K562 (cell line): ENCODE results near the gene CDYL. TPM values are rescaled to one million over a fixed set of nuclear protein-coding genes. Genes with fewer than 3 reads are reported as not detected.
A peak's percentile ranks its signal among the peaks of the same experiment; 100 is the strongest.

Experiments used
- ATAC-seq: fragments of 200-7000 bp; cut with Tn5 transposase; 3 replicates; pipeline ENCODE4 v1.9.1; 2020; ENCODE audit warnings: moderate library complexity
- BruUV-seq: library from RNA; stranded (reverse); fragments of 400-500 nt; replicated peaks from 2 replicates; lab custom pipeline; 2021; lab: Mats Ljungman, UMichigan
- CTCF ChIA-PET: fragments of 300-600 bp; formaldehyde crosslinking; extraction: SDS; loops from one replicate; lab custom pipeline; 2021; ENCODE audit warnings: low intra/inter-chr PET ratio; lab: Yijun Ruan, JAX
- POLR2A ChIA-PET: fragments of 300-600, 350-650 bp; sonication (Branson Sonifier 250); formaldehyde crosslinking; extraction: SDS; loops from one replicate; lab custom pipeline; 2021; ENCODE audit warnings: antibody characterized with exemption, inconsistent platforms; lab: Yijun Ruan, JAX
- DNase-seq, 4 experiments: peaks; one replicate each; pipeline versions ENCODE4 v3.0.0 to v3.0.0-alpha.2; 2011 to 2018; ENCODE audit warnings: low spot score in 3 of 4, mixed read lengths in 3 of 4; ENCODE audit errors: extremely low read depth in 1 of 4
- FAIRE-seq: peaks from 2 replicates; lab custom pipeline; 2011; peaks lifted over from hg19 to GRCh38; lab: Jason Lieb, UNC
- H2AFZ ChIP-seq: 2 replicates; pipeline ENCODE4 v1.6.0; 2011; ENCODE audit warnings: low read depth, low read length, control low read depth, inconsistent platforms
- H3K27ac ChIP-seq: fragments of 200-600 bp; 3 replicates; pipeline ENCODE4 v1.8.0; 2011; ENCODE audit warnings: low read depth, mild to moderate bottlenecking, control low read depth, inconsistent platforms, low read length, moderate library complexity, mixed read lengths; ENCODE audit errors: extremely low read depth
- H3K27me3 ChIP-seq, 2 experiments: fragments of 300-600 bp in 1 of 2; 2 replicates in 1 of 2; 3 replicates in 1 of 2; pipeline versions ENCODE4 v1.6.0 to v1.8.0; 2011; ENCODE audit warnings: inconsistent platforms in 2 of 2, low read length in 2 of 2, mild to moderate bottlenecking in 1 of 2, mixed read lengths in 1 of 2, moderate library complexity in 1 of 2; ENCODE audit not compliant: control insufficient read depth in 2 of 2, insufficient read depth in 2 of 2
- H3K36me3 ChIP-seq: fragments of 300-600 bp; 3 replicates; pipeline ENCODE4 v1.8.0; 2011; ENCODE audit warnings: mild to moderate bottlenecking, low read length, inconsistent platforms; ENCODE audit not compliant: control insufficient read depth, insufficient read depth
- H3K4me1 ChIP-seq, 2 experiments: fragments of 200-600 bp in 1 of 2; replicated peaks in 1 of 2; 2 replicates in 1 of 2; 3 replicates in 1 of 2; pipeline versions ENCODE4 v1.5.1 to v1.8.0; 2011; ENCODE audit warnings: inconsistent platforms in 2 of 2, low read length in 2 of 2, mild to moderate bottlenecking in 1 of 2, mixed read lengths in 1 of 2, moderate library complexity in 1 of 2; ENCODE audit not compliant: control insufficient read depth in 2 of 2, insufficient read depth in 2 of 2
- H3K4me2 ChIP-seq: 2 replicates; pipeline ENCODE4 v1.6.1; 2011; ENCODE audit warnings: low read length, control low read depth, inconsistent platforms, mixed read lengths; ENCODE audit not compliant: insufficient read depth
- H3K4me3 ChIP-seq: fragments of 200-600 bp; sonication (generic), shearing (Covaris generic); 2 replicates; pipeline ENCODE4 v1.5.1; 2016; ENCODE audit warnings: control low read depth, inconsistent platforms
- H3K79me2 ChIP-seq: fragments of 200-600 bp; 3 replicates; pipeline ENCODE4 v1.8.0; 2011; ENCODE audit warnings: low read length, inconsistent platforms; ENCODE audit not compliant: control insufficient read depth, insufficient read depth
- H3K9ac ChIP-seq, 2 experiments: 2 replicates each; pipeline versions ENCODE4 v1.6.0 to v1.6.1; 2011; ENCODE audit warnings: low read depth in 2 of 2, low read length in 2 of 2, control low read depth in 1 of 2, inconsistent platforms in 1 of 2, mild to moderate bottlenecking in 1 of 2, mixed read lengths in 1 of 2; ENCODE audit not compliant: insufficient read depth in 1 of 2
- H3K9me1 ChIP-seq: one replicate; pipeline ENCODE4 v1.6.0; 2011; ENCODE audit warnings: inconsistent platforms, mild to moderate bottlenecking, low read length, moderate library complexity; ENCODE audit not compliant: control insufficient read depth, insufficient read depth
- H3K9me3 ChIP-seq: replicated peaks from 2 replicates; pipeline ENCODE4 v1.5.1; 2011; ENCODE audit warnings: low read depth, low read length, inconsistent platforms; ENCODE audit not compliant: control insufficient read depth, insufficient read depth
- H4K20me1 ChIP-seq: replicated peaks from 2 replicates; pipeline ENCODE4 v1.6.1; 2011; ENCODE audit warnings: low read length, inconsistent platforms, mixed read lengths; ENCODE audit not compliant: control insufficient read depth, insufficient read depth
- CBX1 ChIP-seq: sonication (generic); IDR thresholded peaks from 2 replicates; pipeline ENCODE4 v1.6.1; 2016; ENCODE audit warnings: antibody characterized with exemption, low read depth, mild to moderate bottlenecking
- ERF ChIP-seq: fragments of 450-650 bp; formaldehyde crosslinking; IDR thresholded peaks from 2 replicates; pipeline ENCODE4 v1.4.0; 2020; ENCODE audit warnings: mild to moderate bottlenecking, mixed read lengths
- FIP1L1 ChIP-seq: fragments of 200-400 bp; formaldehyde crosslinking; IDR thresholded peaks from 2 replicates; pipeline ENCODE4 v1.6.1; 2018; ENCODE audit warnings: mild to moderate bottlenecking, low read depth, low read length; ENCODE audit not compliant: poor library complexity, severe bottlenecking
- FOXM1 ChIP-seq, 2 experiments: fragments of 450-650 bp in 1 of 2; sonication (generic) in 1 of 2; formaldehyde crosslinking in 1 of 2; IDR thresholded peaks; 2 replicates each; pipeline versions ENCODE4 v1.6.1 to v1.9.0; 2017 to 2022; ENCODE audit warnings: low read depth in 2 of 2, mild to moderate bottlenecking in 2 of 2, missing genetic modification reagents in 1 of 2, moderate library complexity in 1 of 2
- NFIC ChIP-seq: fragments of 450-650 bp; IDR thresholded peaks from 2 replicates; pipeline ENCODE4 v1.6.1; 2017; ENCODE audit warnings: mild to moderate bottlenecking, inconsistent platforms
- SP2 ChIP-seq: IDR thresholded peaks from 2 replicates; pipeline ENCODE4 v1.6.1; 2011; ENCODE audit warnings: mild to moderate bottlenecking, low read depth, low read length, moderate library complexity; ENCODE audit not compliant: poor library complexity, severe bottlenecking; ENCODE audit errors: extremely low read depth
- TEAD4 ChIP-seq, 2 experiments: sonication (generic) in 1 of 2; formaldehyde crosslinking in 1 of 2; IDR thresholded peaks; 2 replicates each; pipeline versions ENCODE4 v1.6.1 to v1.8.0; 2012 to 2022; ENCODE audit warnings: borderline replicate concordance in 1 of 2, inconsistent platforms in 1 of 2, low read length in 1 of 2, mild to moderate bottlenecking in 1 of 2, missing genetic modification reagents in 1 of 2
- WGBS: fragments of 100-300 bp; shearing (Covaris generic); methylation state at CpG from one replicate; pipeline ENCODE4 v1.1.6; 2016; ENCODE audit warnings: low coverage, mixed read lengths; ENCODE audit not compliant: insufficient coverage; ENCODE audit errors: missing lambda C conversion rate; 5-methylcytosine and 5-hydroxymethylcytosine counted together
- in situ Hi-C: fragments of 300-500 bp; cut with MboI; formaldehyde crosslinking; loops from 4 replicates; pipeline ENCODE4 v1.15.0; 2018; ENCODE audit warnings: inconsistent platforms, mixed read lengths
- intact Hi-C: fragments of 100-400 bp; cut with micrococcal nuclease; formaldehyde crosslinking; loops from 2 replicates; pipeline ENCODE4 v1.14.2; 2022
- polyA plus RNA-seq, 8 experiments: library from polyadenylated mRNA; depleted of rRNA in 4 of 8; stranded (reverse) in 5 of 8; unstranded in 3 of 8; fragments of >200 nt; fragmentation: Nextera tagmentation in 2 of 8; fragmentation: Illumina TruSeq in 1 of 8; extraction: Ambion mirVana in 2 of 8; extraction: Trizol in 1 of 8; gene quantifications; 2 replicates each; pipeline versions ENCODE4 v1.2.1 to v1.2.3, GENCODE V29; 2011 to 2014; ENCODE audit warnings: inconsistent platforms in 1 of 8, missing spikeins in 1 of 8
- total RNA-seq, 7 experiments: library from RNA; depleted of rRNA in 6 of 7; stranded (reverse); fragments of >200 nt in 6 of 7; fragmentation: Illumina TruSeq in 2 of 7; extraction: Trizol in 2 of 7; gene quantifications; 2 replicates each; pipeline versions ENCODE4 v1.2.1 to v1.2.3, GENCODE V29; 2011 to 2021; ENCODE audit warnings: low replicate concordance in 1 of 7
- TF ChIP-seq, protein P1 (sequence below): fragments of 450-650 bp; IDR thresholded peaks from 2 replicates; pipeline ENCODE4 v1.6.1; 2016; ENCODE audit warnings: mild to moderate bottlenecking
- TF ChIP-seq, protein P2 (sequence below), 2 experiments: fragments of 450-650 bp in 1 of 2; IDR thresholded peaks; 2 replicates each; pipeline ENCODE4 v1.6.1; 2011 to 2017; ENCODE audit warnings: low read depth in 2 of 2, antibody characterized with exemption in 1 of 2, borderline replicate concordance in 1 of 2, low read length in 1 of 2, mild to moderate bottlenecking in 1 of 2, mixed read lengths in 1 of 2; ENCODE audit not compliant: control insufficient read depth in 1 of 2
- TF ChIP-seq, protein P3 (sequence below): IDR thresholded peaks from 2 replicates; pipeline ENCODE4 v1.6.1; 2011; ENCODE audit warnings: borderline replicate concordance, low read depth, mild to moderate bottlenecking, moderate library complexity, low read length; ENCODE audit not compliant: insufficient read depth, poor library complexity, severe bottlenecking

The CDYL gene
- total and polyA plus RNA-seq, 9 of the 15 experiments (the other 6 are each of a cell fraction or from before 2014, with no cell fraction given) = 8.1 to 45.8 (median 40.8) TPM

DNA sequence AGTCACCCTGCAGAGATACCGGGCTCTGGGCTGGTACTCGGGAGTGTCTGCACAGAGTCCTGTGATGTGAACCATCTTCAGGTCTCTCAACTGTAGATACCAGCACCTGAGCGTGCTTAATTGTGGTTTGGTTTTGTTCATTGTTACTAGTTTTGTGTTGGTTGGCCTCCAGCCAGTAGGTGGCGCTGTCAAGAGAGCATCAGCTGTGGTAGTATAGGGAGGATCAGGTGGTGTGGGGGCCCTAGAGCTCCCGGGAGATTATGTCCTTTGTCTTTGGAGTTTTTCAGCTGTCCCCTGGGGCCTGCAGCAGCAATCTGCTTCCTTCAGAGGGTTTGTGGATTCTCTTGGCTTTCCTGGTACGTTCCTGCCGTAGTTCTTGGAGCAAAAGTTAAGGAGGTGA, 67.9 kb downstream of the CDYL start:
- H3K27me3 ChIP-seq = no peaks in the 10 kb centered on the region
- DNase-seq (no peak), FAIRE-seq (no peak), ATAC-seq (no peak)
- no peaks in the 10 kb centered on the region for H3K9me1 ChIP-seq
- H3K79me2 ChIP-seq = peaks cover 97% of the 10 kb centered on the region
- no peak overlapping the region for H3K4me2 ChIP-seq
- ChIA-PET POLR2A (interaction anchor here (1.2 kb wide), 1 partner anchor 33 kb away, joined by 3 read pairs; no protein-coding TSS in a partner anchor), CTCF (no interaction called here)
- peaks cover 8% of the 10 kb centered on the region; the same call in 1 of the 2 replicates for H4K20me1 ChIP-seq
- 86% methylated on average over 7 of the region's 7 CpGs for WGBS
- in situ Hi-C loops (no loop called here), intact Hi-C loops (no loop called here)
- H3K9ac ChIP-seq = no peak overlapping the region
- no peak overlapping the region for H2AFZ ChIP-seq
- peaks cover 2% of the 10 kb centered on the region; the same call in 1 of the 2 replicates for H3K9me3 ChIP-seq
- H3K4me1 ChIP-seq = peaks cover 0 to 11% of the 10 kb centered on the region in 2 experiments; a peak in 3 of 5 replicates
- H3K36me3 ChIP-seq = no peaks in the 10 kb centered on the region
- no peak overlapping the region for H3K4me3 ChIP-seq
- no peak overlapping the region for H3K27ac ChIP-seq
- BruUV-seq = no TSS peak
- TF ChIP-seq SP2 = peak; percentile 46
- TF ChIP-seq FOXM1 (IDR thresholded peaks at IDR 0.05; ENCODE audit: low read depth) = peak; percentile 50; the same call in 1 of the 2 replicates
- no peak for TF ChIP-seq FOXM1 (CRISPR knock-in tag; IDR thresholded peaks at IDR 0.05; ENCODE audit: low read depth)
- TF ChIP-seq, protein P1, sequence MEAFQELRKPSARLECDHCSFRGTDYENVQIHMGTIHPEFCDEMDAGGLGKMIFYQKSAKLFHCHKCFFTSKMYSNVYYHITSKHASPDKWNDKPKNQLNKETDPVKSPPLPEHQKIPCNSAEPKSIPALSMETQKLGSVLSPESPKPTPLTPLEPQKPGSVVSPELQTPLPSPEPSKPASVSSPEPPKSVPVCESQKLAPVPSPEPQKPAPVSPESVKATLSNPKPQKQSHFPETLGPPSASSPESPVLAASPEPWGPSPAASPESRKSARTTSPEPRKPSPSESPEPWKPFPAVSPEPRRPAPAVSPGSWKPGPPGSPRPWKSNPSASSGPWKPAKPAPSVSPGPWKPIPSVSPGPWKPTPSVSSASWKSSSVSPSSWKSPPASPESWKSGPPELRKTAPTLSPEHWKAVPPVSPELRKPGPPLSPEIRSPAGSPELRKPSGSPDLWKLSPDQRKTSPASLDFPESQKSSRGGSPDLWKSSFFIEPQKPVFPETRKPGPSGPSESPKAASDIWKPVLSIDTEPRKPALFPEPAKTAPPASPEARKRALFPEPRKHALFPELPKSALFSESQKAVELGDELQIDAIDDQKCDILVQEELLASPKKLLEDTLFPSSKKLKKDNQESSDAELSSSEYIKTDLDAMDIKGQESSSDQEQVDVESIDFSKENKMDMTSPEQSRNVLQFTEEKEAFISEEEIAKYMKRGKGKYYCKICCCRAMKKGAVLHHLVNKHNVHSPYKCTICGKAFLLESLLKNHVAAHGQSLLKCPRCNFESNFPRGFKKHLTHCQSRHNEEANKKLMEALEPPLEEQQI = peak; percentile 98
- peak; percentile 79 for TF ChIP-seq CBX1
- TF ChIP-seq, protein P2, sequence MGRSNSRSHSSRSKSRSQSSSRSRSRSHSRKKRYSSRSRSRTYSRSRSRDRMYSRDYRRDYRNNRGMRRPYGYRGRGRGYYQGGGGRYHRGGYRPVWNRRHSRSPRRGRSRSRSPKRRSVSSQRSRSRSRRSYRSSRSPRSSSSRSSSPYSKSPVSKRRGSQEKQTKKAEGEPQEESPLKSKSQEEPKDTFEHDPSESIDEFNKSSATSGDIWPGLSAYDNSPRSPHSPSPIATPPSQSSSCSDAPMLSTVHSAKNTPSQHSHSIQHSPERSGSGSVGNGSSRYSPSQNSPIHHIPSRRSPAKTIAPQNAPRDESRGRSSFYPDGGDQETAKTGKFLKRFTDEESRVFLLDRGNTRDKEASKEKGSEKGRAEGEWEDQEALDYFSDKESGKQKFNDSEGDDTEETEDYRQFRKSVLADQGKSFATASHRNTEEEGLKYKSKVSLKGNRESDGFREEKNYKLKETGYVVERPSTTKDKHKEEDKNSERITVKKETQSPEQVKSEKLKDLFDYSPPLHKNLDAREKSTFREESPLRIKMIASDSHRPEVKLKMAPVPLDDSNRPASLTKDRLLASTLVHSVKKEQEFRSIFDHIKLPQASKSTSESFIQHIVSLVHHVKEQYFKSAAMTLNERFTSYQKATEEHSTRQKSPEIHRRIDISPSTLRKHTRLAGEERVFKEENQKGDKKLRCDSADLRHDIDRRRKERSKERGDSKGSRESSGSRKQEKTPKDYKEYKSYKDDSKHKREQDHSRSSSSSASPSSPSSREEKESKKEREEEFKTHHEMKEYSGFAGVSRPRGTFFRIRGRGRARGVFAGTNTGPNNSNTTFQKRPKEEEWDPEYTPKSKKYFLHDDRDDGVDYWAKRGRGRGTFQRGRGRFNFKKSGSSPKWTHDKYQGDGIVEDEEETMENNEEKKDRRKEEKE (IDR thresholded peaks at IDR 0.05; ENCODE audit: borderline replicate concordance in 1 of 2, control insufficient read depth in 1 of 2, low read depth in 2 of 2, low read length in 1 of 2) = 0 out of 4 replicates have a peak, but pooled peaks of 1 of the 2 experiments have one; percentile 65
- TF ChIP-seq TEAD4 (IDR thresholded peaks at IDR 0.05; ENCODE audit: low read length) = no peak
- 0 out of 2 replicates have a peak, but pooled peaks have one; percentile 21 for TF ChIP-seq TEAD4 (CRISPR knock-in tag; IDR thresholded peaks at IDR 0.05; ENCODE audit: borderline replicate concordance)
- no peak for TF ChIP-seq FIP1L1
- TF ChIP-seq NFIC = peak; percentile 25; the same call in 1 of the 2 replicates
- TF ChIP-seq, protein P3, sequence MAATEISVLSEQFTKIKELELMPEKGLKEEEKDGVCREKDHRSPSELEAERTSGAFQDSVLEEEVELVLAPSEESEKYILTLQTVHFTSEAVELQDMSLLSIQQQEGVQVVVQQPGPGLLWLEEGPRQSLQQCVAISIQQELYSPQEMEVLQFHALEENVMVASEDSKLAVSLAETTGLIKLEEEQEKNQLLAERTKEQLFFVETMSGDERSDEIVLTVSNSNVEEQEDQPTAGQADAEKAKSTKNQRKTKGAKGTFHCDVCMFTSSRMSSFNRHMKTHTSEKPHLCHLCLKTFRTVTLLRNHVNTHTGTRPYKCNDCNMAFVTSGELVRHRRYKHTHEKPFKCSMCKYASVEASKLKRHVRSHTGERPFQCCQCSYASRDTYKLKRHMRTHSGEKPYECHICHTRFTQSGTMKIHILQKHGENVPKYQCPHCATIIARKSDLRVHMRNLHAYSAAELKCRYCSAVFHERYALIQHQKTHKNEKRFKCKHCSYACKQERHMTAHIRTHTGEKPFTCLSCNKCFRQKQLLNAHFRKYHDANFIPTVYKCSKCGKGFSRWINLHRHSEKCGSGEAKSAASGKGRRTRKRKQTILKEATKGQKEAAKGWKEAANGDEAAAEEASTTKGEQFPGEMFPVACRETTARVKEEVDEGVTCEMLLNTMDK = peak; percentile 32
- no peak for TF ChIP-seq ERF
